Measurements from ENCODE around the gene KLHDC10. TPM values are rescaled to one million over a fixed set of nuclear protein-coding genes. Genes with fewer than 3 reads are reported as not detected.

KLHDC10 gene
- polyA plus RNA-seq, 2 of the 4 experiments (the other 2 are of a cell fraction) = 25.7 to 35.0 TPM

DNA sequence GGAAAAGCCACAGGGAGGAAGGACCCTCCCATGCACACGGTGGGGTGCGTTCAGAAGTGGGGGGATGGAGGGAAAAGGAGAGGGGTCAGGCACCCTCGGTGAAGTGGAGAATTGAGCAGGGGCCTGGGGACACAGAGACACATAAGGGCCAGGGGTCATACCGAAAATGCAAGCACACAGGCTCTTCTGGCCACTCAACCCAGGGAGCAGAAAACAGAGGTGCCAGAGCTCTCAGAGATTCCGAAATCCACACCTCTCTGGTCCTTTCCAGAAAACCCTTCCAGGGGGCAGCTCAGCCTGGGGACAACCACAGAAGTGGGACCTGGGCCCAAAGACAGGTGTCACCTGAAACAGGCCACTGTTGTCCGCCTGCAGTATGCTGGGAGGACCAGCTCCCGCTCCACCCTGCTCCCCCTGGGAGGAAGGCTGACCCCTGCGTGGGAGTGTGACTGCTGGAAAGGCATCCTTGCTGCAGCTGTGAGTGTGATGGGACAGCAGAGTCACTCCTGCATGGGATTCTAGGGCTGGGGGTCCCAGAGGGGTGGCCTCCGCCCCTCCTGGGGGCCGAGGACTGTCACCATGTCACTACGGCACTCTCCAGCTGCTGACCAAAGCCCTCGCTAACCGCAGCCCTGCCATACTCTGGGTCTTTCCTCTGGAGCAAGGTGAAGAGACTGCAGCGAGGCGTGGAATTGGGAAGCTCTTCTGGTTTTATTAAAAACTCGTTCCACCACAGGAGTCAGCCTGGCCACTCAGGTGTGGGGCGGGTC lies 71.7 kb downstream of the KLHDC10 start:
- Histone ChIP-seq H3K27ac (no peak overlapping the region), H3K4me3 (no peak overlapping the region), H3K4me2 (no peak overlapping the region), H3K9me3 (no peaks in the 10 kb centered on the region), H3K4me1 (peaks cover 13% of the 10 kb centered on the region)
- FAIRE-seq (no peak), DNase-seq (ENCODE audit: low read depth in 1 of 2, low spot score in 1 of 2) (no peak), ATAC-seq (no peak; a peak in 1 of 6 replicates)
- TF ChIP-seq POLR2A (IDR thresholded peaks at IDR 0.05; ENCODE audit: low read length) = no peak
- no peak for TF ChIP-seq EHMT2 (IDR thresholded peaks at IDR 0.05; ENCODE audit: low read depth)
- no peak for TF ChIP-seq POLR2AphosphoS2 (conservative IDR thresholded peaks at IDR 0.05; ENCODE audit: low read length)
- no peak for TF ChIP-seq NR3C1 (IDR thresholded peaks at IDR 0.05)
- no peak for TF ChIP-seq HOXA7 (CRISPR knock-in tag; IDR thresholded peaks at IDR 0.05)
- TF ChIP-seq FOXS1 (CRISPR knock-in tag; IDR thresholded peaks at IDR 0.05) = no peak
- TF ChIP-seq EHF (CRISPR knock-in tag; IDR thresholded peaks at IDR 0.05) = no peak
- TF ChIP-seq, protein P1, sequence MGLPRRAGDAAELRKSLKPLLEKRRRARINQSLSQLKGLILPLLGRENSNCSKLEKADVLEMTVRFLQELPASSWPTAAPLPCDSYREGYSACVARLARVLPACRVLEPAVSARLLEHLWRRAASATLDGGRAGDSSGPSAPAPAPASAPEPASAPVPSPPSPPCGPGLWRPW (IDR thresholded peaks at IDR 0.05) = no peak
- ChIA-PET POLR2A (no interaction called here), CTCF (interaction anchor here (0.9 to 1.5 kb wide), 2 partner anchors 10 to 20 kb away, joined by 3 read pairs; no protein-coding TSS in a partner anchor)
- WGBS (ENCODE audit: missing lambda C conversion rate) = 86% methylated on average over 17 of the region's 17 CpGs

DNA sequence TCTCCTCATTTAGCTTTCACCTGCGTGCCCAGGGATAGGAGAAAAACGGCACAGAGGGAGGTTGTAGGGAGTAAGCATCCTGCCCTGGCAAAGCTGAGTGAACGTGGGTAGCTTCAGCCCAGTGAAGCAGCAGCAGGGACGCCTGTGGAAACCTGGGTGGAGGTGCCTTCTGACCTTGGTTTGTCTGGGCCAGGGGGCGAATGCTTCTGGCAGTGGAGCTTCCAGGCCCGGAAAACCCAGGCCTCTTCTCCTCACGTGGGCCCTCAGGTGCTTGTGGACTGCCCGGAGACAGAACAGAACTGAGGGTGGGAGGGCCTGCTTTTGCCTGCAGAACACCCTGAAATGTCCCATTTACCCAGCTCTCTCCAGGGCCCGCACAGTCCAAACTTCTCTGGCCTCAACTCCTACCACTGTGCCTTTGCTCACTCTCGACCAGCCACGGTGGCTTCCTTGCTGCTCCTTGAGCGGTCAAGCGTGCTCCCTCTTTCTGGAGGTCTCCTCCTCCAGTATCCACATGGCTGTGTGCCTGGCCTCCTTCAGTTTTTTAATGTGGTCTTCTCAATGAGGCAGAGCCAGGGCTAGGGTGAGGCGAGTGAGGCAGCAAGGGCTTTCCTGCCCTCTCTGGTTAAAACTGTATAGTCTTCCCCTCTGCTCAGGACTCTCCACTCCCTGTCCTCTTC lies 72.5 kb downstream of the KLHDC10 start:
- peak; percentile 6 to 23; a peak in 3 of 6 replicates for ATAC-seq

DNA sequence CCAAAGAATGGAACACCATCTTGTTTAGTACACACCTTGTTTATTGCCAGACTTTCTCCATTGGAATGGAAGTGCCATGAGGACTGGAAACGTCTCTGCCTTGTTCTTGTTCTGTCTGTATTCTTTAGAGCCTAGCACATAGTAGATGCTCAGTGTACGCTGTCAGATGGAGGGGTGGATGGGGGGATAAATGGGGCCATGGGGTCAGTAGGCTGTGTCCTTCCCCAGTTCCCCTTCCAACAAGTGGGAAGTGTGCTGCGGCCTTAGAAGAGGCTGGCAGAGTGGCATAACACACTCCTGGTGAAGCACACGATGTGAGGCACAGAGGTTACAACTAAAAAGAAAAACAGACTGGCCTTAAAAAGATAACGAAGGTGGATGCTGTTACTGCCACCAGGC lies 73.0 kb downstream of the KLHDC10 start:
- DNase-seq (ENCODE audit: low read depth in 1 of 2, low spot score in 1 of 2) (no peak), FAIRE-seq (no peak), ATAC-seq (no peak)
- ChIA-PET POLR2A (no interaction called here), CTCF (interaction anchor here (0.9 kb wide), 1 partner anchor 8 kb away, joined by 3 read pairs; no protein-coding TSS in a partner anchor)
- no peak overlapping the region for H3K4me2 ChIP-seq
- H3K4me3 ChIP-seq = no peak overlapping the region
- no peaks in the 10 kb centered on the region for H3K9me3 ChIP-seq
- peak overlapping the region in 1 of 2 experiments; percentile 54; a peak in 1 of 6 replicates for H3K27ac ChIP-seq
- peaks cover 13% of the 10 kb centered on the region for H3K4me1 ChIP-seq
- WGBS (ENCODE audit: missing lambda C conversion rate) = 79% methylated on average over 5 of the region's 5 CpGs
- TF ChIP-seq TP53 (CRISPR knock-in tag; IDR thresholded peaks at IDR 0.05) = no peak
- TF ChIP-seq JUN (IDR thresholded peaks at IDR 0.05) = no peak
- TF ChIP-seq, protein P2, sequence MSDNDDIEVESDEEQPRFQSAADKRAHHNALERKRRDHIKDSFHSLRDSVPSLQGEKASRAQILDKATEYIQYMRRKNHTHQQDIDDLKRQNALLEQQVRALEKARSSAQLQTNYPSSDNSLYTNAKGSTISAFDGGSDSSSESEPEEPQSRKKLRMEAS (IDR thresholded peaks at IDR 0.05) = no peak
- TF ChIP-seq CBX8 (IDR thresholded peaks at IDR 0.05) = no peak
- TF ChIP-seq HOXA7 (CRISPR knock-in tag; IDR thresholded peaks at IDR 0.05) = no peak
- TF ChIP-seq FOSB (CRISPR knock-in tag; IDR thresholded peaks at IDR 0.05) = no peak
- no peak for TF ChIP-seq ZNF302 (CRISPR knock-in tag; IDR thresholded peaks at IDR 0.05)
- no peak for TF ChIP-seq HDAC2 (IDR thresholded peaks at IDR 0.05)
- no peak for TF ChIP-seq ZC3H11A (IDR thresholded peaks at IDR 0.05)
- no peak for TF ChIP-seq CBX2 (IDR thresholded peaks at IDR 0.05; ENCODE audit: borderline replicate concordance, low read depth)
- TF ChIP-seq, protein P3, sequence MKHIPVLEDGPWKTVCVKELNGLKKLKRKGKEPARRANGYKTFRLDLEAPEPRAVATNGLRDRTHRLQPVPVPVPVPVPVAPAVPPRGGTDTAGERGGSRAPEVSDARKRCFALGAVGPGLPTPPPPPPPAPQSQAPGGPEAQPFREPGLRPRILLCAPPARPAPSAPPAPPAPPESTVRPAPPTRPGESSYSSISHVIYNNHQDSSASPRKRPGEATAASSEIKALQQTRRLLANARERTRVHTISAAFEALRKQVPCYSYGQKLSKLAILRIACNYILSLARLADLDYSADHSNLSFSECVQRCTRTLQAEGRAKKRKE (CRISPR knock-in tag; IDR thresholded peaks at IDR 0.05; ENCODE audit: low read depth) = no peak

More for the DNA sequence above, 72.5 kb downstream of the KLHDC10 start:
- no peak for FAIRE-seq
- no peak for TF ChIP-seq JUNB (IDR thresholded peaks at IDR 0.05)
- Histone ChIP-seq H3K9me3 (no peaks in the 10 kb centered on the region), H3K4me1 (peaks cover 13% of the 10 kb centered on the region), H3K4me3 (no peak overlapping the region), H3K27ac (no peak overlapping the region), H3K4me2 (no peak overlapping the region)
- 86% methylated on average over 14 of the region's 14 CpGs for WGBS (ENCODE audit: missing lambda C conversion rate)
- DNase-seq (ENCODE audit: low read depth in 1 of 2, low spot score in 1 of 2) = no peak
- POLR2A ChIA-PET = no interaction called here
- CTCF ChIA-PET = interaction anchor here (0.9 to 1.5 kb wide), 2 partner anchors 11 to 19 kb away, joined by 3 read pairs; no protein-coding TSS in a partner anchor

DNA sequence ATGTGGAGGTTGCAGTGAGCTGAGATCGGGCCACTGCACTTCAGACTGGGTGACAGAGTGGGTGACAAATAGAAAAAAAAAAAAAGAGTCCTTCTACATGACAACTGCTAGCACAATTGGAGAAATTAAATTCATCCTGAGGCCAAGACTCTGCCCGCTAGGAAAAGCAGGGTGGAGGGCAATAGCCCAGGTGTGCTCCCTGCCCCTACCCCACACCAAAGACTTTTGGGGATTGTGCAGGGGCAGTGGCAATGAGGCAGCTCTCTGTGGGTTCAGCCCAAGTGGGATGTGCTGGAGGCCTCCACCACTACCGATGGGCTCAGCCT lies 73.6 kb downstream of the KLHDC10 start:
- no peak for ATAC-seq
- TF ChIP-seq EP300 (IDR thresholded peaks at IDR 0.05) (no peak), HDAC2 (IDR thresholded peaks at IDR 0.05) (no peak), JUNB (IDR thresholded peaks at IDR 0.05) (no peak), POLR2AphosphoS2 (conservative IDR thresholded peaks at IDR 0.05; ENCODE audit: low read length) (no peak), RCOR1 (IDR thresholded peaks at IDR 0.05; ENCODE audit: low read depth, low read length) (no peak), RAD21 (conservative IDR thresholded peaks at IDR 0.05 in 1 of 2, IDR thresholded peaks at IDR 0.05 in 1 of 2) (no peak), ZC3H11A (IDR thresholded peaks at IDR 0.05) (no peak), RARB (CRISPR knock-in tag; IDR thresholded peaks at IDR 0.05) (no peak), KDM5A (IDR thresholded peaks at IDR 0.05) (no peak)
- TF ChIP-seq, protein P4, sequence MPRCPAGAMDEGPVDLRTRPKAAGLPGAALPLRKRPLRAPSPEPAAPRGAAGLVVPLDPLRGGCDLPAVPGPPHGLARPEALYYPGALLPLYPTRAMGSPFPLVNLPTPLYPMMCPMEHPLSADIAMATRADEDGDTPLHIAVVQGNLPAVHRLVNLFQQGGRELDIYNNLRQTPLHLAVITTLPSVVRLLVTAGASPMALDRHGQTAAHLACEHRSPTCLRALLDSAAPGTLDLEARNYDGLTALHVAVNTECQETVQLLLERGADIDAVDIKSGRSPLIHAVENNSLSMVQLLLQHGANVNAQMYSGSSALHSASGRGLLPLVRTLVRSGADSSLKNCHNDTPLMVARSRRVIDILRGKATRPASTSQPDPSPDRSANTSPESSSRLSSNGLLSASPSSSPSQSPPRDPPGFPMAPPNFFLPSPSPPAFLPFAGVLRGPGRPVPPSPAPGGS (IDR thresholded peaks at IDR 0.05) = no peak
- Histone ChIP-seq H3K9me3 (no peaks in the 10 kb centered on the region), H3K4me2 (peak overlapping the region; percentile 50), H3K27ac (peak overlapping the region in 1 of 2 experiments; percentile 54; a peak in 3 of 6 replicates), H3K4me1 (peaks cover 13% of the 10 kb centered on the region), H3K4me3 (no peak overlapping the region)
- 84% methylated on average over 3 of the region's 3 CpGs for WGBS (ENCODE audit: missing lambda C conversion rate)
- FAIRE-seq = no peak
- DNase-seq (ENCODE audit: low read depth in 1 of 2, low spot score in 1 of 2) = no peak
- ChIA-PET CTCF (interaction anchor here (0.9 kb wide), 1 partner anchor 8 kb away, joined by 3 read pairs; no protein-coding TSS in a partner anchor), POLR2A (no interaction called here)

Measured in A549 (cell line).